K562 (cell line): ENCODE results near the gene TEDC1.

Experiments used
- BACH1 ChIP-seq: fragments of 200-800 bp; sonication (Bioruptor generic); IDR thresholded peaks from 2 replicates; pipeline ENCODE4 v1.6.1; 2016; ENCODE audit warnings: missing genetic modification characterization, missing compliant biosample characterization
- DPF2 ChIP-seq: fragments of 450-650 bp; IDR thresholded peaks from 2 replicates; pipeline ENCODE4 v1.6.1; 2016
- E2F3 ChIP-seq: fragments of 250-450 bp; sonication (Bioruptor Pico); IDR thresholded peaks from 2 replicates; pipeline ENCODE4 v1.4.0; 2020; ENCODE audit warnings: mild to moderate bottlenecking
- PBX2 ChIP-seq, 2 experiments: IDR thresholded peaks in 1 of 2; conservative IDR thresholded peaks in 1 of 2; 2 replicates each; pipeline ENCODE4 v1.6.1; 2016; ENCODE audit warnings: low read depth in 2 of 2, mild to moderate bottlenecking in 1 of 2, missing compliant biosample characterization in 1 of 2, missing genetic modification characterization in 1 of 2, moderate library complexity in 1 of 2
- ZNF830 ChIP-seq: fragments of 250-450 bp; sonication (Bioruptor Pico); IDR thresholded peaks from 2 replicates; pipeline ENCODE4 v1.5.0; 2021; ENCODE audit warnings: mild to moderate bottlenecking
- TF ChIP-seq, protein P1 (sequence below): fragments of 450-650 bp; IDR thresholded peaks from 2 replicates; pipeline ENCODE4 v1.7.0; 2016; ENCODE audit warnings: borderline replicate concordance

DNA sequence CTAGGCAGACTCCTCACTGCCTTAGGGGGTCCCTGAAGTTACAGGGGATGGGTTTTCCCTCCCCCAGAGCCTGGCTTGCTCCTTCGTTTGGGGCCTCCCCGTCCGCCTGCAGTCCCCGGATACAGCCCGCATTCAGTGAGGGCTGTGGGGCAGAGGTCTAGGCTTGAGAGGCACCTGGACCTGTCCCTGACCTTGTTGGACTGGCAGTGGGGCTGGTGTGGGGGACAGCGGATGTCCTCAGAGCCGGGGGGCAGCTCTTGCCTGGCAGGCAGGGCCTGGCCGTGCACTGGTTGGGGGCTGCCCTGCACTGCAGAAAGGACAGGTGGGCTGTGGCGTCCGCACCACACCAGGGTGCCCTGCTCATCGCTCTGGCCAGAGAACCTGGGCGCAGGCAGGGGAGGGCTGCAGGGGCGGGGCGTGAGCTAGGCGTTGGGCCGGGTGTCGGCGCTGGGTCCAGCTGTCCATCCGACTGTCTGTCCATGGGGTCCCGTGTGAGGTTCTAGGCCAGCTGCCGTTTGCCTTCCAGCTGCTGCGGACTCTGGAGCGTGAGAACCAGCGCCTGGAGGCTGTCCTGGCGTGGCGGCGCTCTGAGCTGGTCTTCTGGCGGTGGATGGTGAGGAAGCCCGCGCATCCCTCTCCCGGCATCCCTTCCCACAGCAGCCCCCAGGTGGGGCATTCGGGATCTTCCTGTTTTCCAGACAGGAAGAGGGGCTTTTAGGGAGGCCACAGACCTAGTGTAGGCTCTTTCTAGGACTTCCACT is 6.0 kb downstream of the TEDC1 start:
- TF ChIP-seq DPF2 (no peak), E2F3 (CRISPR knock-in tag) (no peak), PBX2 (CRISPR knock-in tag; IDR thresholded peaks at IDR 0.05; ENCODE audit: low read depth) (no peak), PBX2 (tag; conservative IDR thresholded peaks at IDR 0.05; ENCODE audit: low read depth) (no peak), ZNF830 (CRISPR knock-in tag) (no peak), BACH1 (tag) (no peak)
- TF ChIP-seq, protein P1, sequence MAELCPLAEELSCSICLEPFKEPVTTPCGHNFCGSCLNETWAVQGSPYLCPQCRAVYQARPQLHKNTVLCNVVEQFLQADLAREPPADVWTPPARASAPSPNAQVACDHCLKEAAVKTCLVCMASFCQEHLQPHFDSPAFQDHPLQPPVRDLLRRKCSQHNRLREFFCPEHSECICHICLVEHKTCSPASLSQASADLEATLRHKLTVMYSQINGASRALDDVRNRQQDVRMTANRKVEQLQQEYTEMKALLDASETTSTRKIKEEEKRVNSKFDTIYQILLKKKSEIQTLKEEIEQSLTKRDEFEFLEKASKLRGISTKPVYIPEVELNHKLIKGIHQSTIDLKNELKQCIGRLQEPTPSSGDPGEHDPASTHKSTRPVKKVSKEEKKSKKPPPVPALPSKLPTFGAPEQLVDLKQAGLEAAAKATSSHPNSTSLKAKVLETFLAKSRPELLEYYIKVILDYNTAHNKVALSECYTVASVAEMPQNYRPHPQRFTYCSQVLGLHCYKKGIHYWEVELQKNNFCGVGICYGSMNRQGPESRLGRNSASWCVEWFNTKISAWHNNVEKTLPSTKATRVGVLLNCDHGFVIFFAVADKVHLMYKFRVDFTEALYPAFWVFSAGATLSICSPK: no peak
